K562 (cell line): ENCODE measurements around the gene MUC3A. TPM values are rescaled to one million over a fixed set of nuclear protein-coding genes. Genes with fewer than 3 reads are reported as not detected.

Experiments used
- ATAC-seq: fragments of 200-7000 bp; cut with Tn5 transposase; 3 replicates; pipeline ENCODE4 v1.9.1; 2020; ENCODE audit warnings: moderate library complexity
- BruUV-seq: library from RNA; stranded (reverse); fragments of 400-500 nt; replicated peaks from 2 replicates; lab custom pipeline; 2021; lab: Mats Ljungman, UMichigan
- CTCF ChIA-PET: fragments of 300-600 bp; formaldehyde crosslinking; extraction: SDS; loops from one replicate; lab custom pipeline; 2021; ENCODE audit warnings: low intra/inter-chr PET ratio; lab: Yijun Ruan, JAX
- POLR2A ChIA-PET: fragments of 300-600, 350-650 bp; sonication (Branson Sonifier 250); formaldehyde crosslinking; extraction: SDS; loops from one replicate; lab custom pipeline; 2021; ENCODE audit warnings: antibody characterized with exemption, inconsistent platforms; lab: Yijun Ruan, JAX
- DNase-seq, 4 experiments: peaks; one replicate each; pipeline versions ENCODE4 v3.0.0 to v3.0.0-alpha.2; 2011 to 2018; ENCODE audit warnings: low spot score in 3 of 4, mixed read lengths in 3 of 4; ENCODE audit errors: extremely low read depth in 1 of 4
- FAIRE-seq: peaks from 2 replicates; lab custom pipeline; 2011; peaks lifted over from hg19 to GRCh38; lab: Jason Lieb, UNC
- H2AFZ ChIP-seq: 2 replicates; pipeline ENCODE4 v1.6.0; 2011; ENCODE audit warnings: low read depth, low read length, control low read depth, inconsistent platforms
- H3K27ac ChIP-seq: fragments of 200-600 bp; 3 replicates; pipeline ENCODE4 v1.8.0; 2011; ENCODE audit warnings: low read depth, mild to moderate bottlenecking, control low read depth, inconsistent platforms, low read length, moderate library complexity, mixed read lengths; ENCODE audit errors: extremely low read depth
- H3K27me3 ChIP-seq, 2 experiments: fragments of 300-600 bp in 1 of 2; 2 replicates in 1 of 2; 3 replicates in 1 of 2; pipeline versions ENCODE4 v1.6.0 to v1.8.0; 2011; ENCODE audit warnings: inconsistent platforms in 2 of 2, low read length in 2 of 2, mild to moderate bottlenecking in 1 of 2, mixed read lengths in 1 of 2, moderate library complexity in 1 of 2; ENCODE audit not compliant: control insufficient read depth in 2 of 2, insufficient read depth in 2 of 2
- H3K36me3 ChIP-seq: fragments of 300-600 bp; 3 replicates; pipeline ENCODE4 v1.8.0; 2011; ENCODE audit warnings: mild to moderate bottlenecking, low read length, inconsistent platforms; ENCODE audit not compliant: control insufficient read depth, insufficient read depth
- H3K4me1 ChIP-seq, 2 experiments: fragments of 200-600 bp in 1 of 2; replicated peaks in 1 of 2; 2 replicates in 1 of 2; 3 replicates in 1 of 2; pipeline versions ENCODE4 v1.5.1 to v1.8.0; 2011; ENCODE audit warnings: inconsistent platforms in 2 of 2, low read length in 2 of 2, mild to moderate bottlenecking in 1 of 2, mixed read lengths in 1 of 2, moderate library complexity in 1 of 2; ENCODE audit not compliant: control insufficient read depth in 2 of 2, insufficient read depth in 2 of 2
- H3K4me2 ChIP-seq: 2 replicates; pipeline ENCODE4 v1.6.1; 2011; ENCODE audit warnings: low read length, control low read depth, inconsistent platforms, mixed read lengths; ENCODE audit not compliant: insufficient read depth
- H3K4me3 ChIP-seq: fragments of 200-600 bp; sonication (generic), shearing (Covaris generic); 2 replicates; pipeline ENCODE4 v1.5.1; 2016; ENCODE audit warnings: control low read depth, inconsistent platforms
- H3K79me2 ChIP-seq: fragments of 200-600 bp; 3 replicates; pipeline ENCODE4 v1.8.0; 2011; ENCODE audit warnings: low read length, inconsistent platforms; ENCODE audit not compliant: control insufficient read depth, insufficient read depth
- H3K9ac ChIP-seq, 2 experiments: 2 replicates each; pipeline versions ENCODE4 v1.6.0 to v1.6.1; 2011; ENCODE audit warnings: low read depth in 2 of 2, low read length in 2 of 2, control low read depth in 1 of 2, inconsistent platforms in 1 of 2, mild to moderate bottlenecking in 1 of 2, mixed read lengths in 1 of 2; ENCODE audit not compliant: insufficient read depth in 1 of 2
- H3K9me1 ChIP-seq: one replicate; pipeline ENCODE4 v1.6.0; 2011; ENCODE audit warnings: inconsistent platforms, mild to moderate bottlenecking, low read length, moderate library complexity; ENCODE audit not compliant: control insufficient read depth, insufficient read depth
- H3K9me3 ChIP-seq: replicated peaks from 2 replicates; pipeline ENCODE4 v1.5.1; 2011; ENCODE audit warnings: low read depth, low read length, inconsistent platforms; ENCODE audit not compliant: control insufficient read depth, insufficient read depth
- H4K20me1 ChIP-seq: replicated peaks from 2 replicates; pipeline ENCODE4 v1.6.1; 2011; ENCODE audit warnings: low read length, inconsistent platforms, mixed read lengths; ENCODE audit not compliant: control insufficient read depth, insufficient read depth
- ELF1 ChIP-seq: fragments of 200-800 bp; sonication (Bioruptor generic); IDR thresholded peaks from 2 replicates; pipeline ENCODE4 v1.6.1; 2016; ENCODE audit warnings: missing genetic modification characterization, missing compliant biosample characterization
- HBP1 ChIP-seq: fragments of 450-650 bp; formaldehyde crosslinking; IDR thresholded peaks from 2 replicates; pipeline ENCODE4 v1.4.0; 2022; ENCODE audit warnings: missing genetic modification characterization
- ZBTB2 ChIP-seq: fragments of 450-650 bp; IDR thresholded peaks from 2 replicates; pipeline ENCODE4 v1.6.1; 2016; ENCODE audit warnings: antibody characterized with exemption
- ZFPM2 ChIP-seq: fragments of 250-450 bp; sonication (Bioruptor Pico); IDR thresholded peaks from 2 replicates; pipeline ENCODE4 v1.5.1; 2022; ENCODE audit warnings: mild to moderate bottlenecking
- WGBS: fragments of 100-300 bp; shearing (Covaris generic); methylation state at CpG from one replicate; pipeline ENCODE4 v1.1.6; 2016; ENCODE audit warnings: low coverage, mixed read lengths; ENCODE audit not compliant: insufficient coverage; ENCODE audit errors: missing lambda C conversion rate; 5-methylcytosine and 5-hydroxymethylcytosine counted together
- in situ Hi-C: fragments of 300-500 bp; cut with MboI; formaldehyde crosslinking; loops from 4 replicates; pipeline ENCODE4 v1.15.0; 2018; ENCODE audit warnings: inconsistent platforms, mixed read lengths
- intact Hi-C: fragments of 100-400 bp; cut with micrococcal nuclease; formaldehyde crosslinking; loops from 2 replicates; pipeline ENCODE4 v1.14.2; 2022
- polyA plus RNA-seq, 8 experiments: library from polyadenylated mRNA; depleted of rRNA in 4 of 8; stranded (reverse) in 5 of 8; unstranded in 3 of 8; fragments of >200 nt; fragmentation: Nextera tagmentation in 2 of 8; fragmentation: Illumina TruSeq in 1 of 8; extraction: Ambion mirVana in 2 of 8; extraction: Trizol in 1 of 8; gene quantifications; 2 replicates each; pipeline versions ENCODE4 v1.2.1 to v1.2.3, GENCODE V29; 2011 to 2014; ENCODE audit warnings: inconsistent platforms in 1 of 8, missing spikeins in 1 of 8
- total RNA-seq, 7 experiments: library from RNA; depleted of rRNA in 6 of 7; stranded (reverse); fragments of >200 nt in 6 of 7; fragmentation: Illumina TruSeq in 2 of 7; extraction: Trizol in 2 of 7; gene quantifications; 2 replicates each; pipeline versions ENCODE4 v1.2.1 to v1.2.3, GENCODE V29; 2011 to 2021; ENCODE audit warnings: low replicate concordance in 1 of 7

The MUC3A gene
- total and polyA plus RNA-seq, 9 of the 15 experiments (the other 6 are each of a cell fraction or from before 2014, with no cell fraction given), result 0.06 to 2.2 (median 0.20) TPM; not detected in 1

- CTCF ChIA-PET, result no interaction called here
- H3K36me3 ChIP-seq, result no peaks in the 10 kb centered on the region
Observed at GRCh38 chr7:100943693-100944092, 5.6 kb upstream of the MUC3A start.

More at GRCh38 chr7:100943693-100944092, 5.6 kb upstream of the MUC3A start:
- Histone ChIP-seq H3K79me2 (no peaks in the 10 kb centered on the region), H3K4me1 (peaks cover 0 to 4% of the 10 kb centered on the region in 2 experiments; a peak in 1 of 5 replicates), H3K4me2 (no peak overlapping the region), H3K27ac (no peak overlapping the region), H3K9me3 (peaks cover 2% of the 10 kb centered on the region; the same call in 1 of the 2 replicates), H3K4me3 (no peak overlapping the region)
- no peak for ATAC-seq
- 14% methylated on average over 5 of the region's 5 CpGs for WGBS
- intact Hi-C loops, result no loop called here
- no TSS peak for BruUV-seq
- no peak for DNase-seq
- POLR2A ChIA-PET, result interaction anchor here (0.6 to 0.7 kb wide), 3 partner anchors 9 to 123 kb away, joined by 3 read pairs; no protein-coding TSS in a partner anchor
- TF ChIP-seq ELF1 (no peak), ZBTB2 (no peak), HBP1 (CRISPR knock-in tag) (no peak), ZFPM2 (CRISPR knock-in tag) (no peak)
- TF ChIP-seq, all 486 proteins: peak for 0
- Histone ChIP-seq H2AFZ (no peak overlapping the region), H4K20me1 (0 out of 2 replicates have a peak, but pooled peaks cover 2% of the 10 kb centered on the region), H3K27me3 (peaks cover 5 to 16% of the 10 kb centered on the region in 2 experiments; a peak in 4 of 5 replicates), H3K9ac (no peak overlapping the region), H3K9me1 (no peaks in the 10 kb centered on the region)
- in situ Hi-C loops, result no loop called here
- FAIRE-seq, result no peak
